B cell (primary cell): Measurements from ENCODE around the gene IL1R2. TPM values are rescaled to one million over a fixed set of nuclear protein-coding genes. Genes with fewer than 3 reads are reported as not detected.

ENCODE experiments used
- ATAC-seq: fragments of 200-7000 bp; cut with Tn5 transposase; one replicate; pipeline ENCODE4 v1.10.0; 2021; ENCODE audit warnings: low read depth, mild to moderate bottlenecking, moderate number of reproducible peaks, moderate library complexity
- CTCF ChIA-PET: fragments of 350-600 bp; sonication (Branson Sonifier 250); formaldehyde crosslinking; loops from one replicate; lab custom pipeline; 2021; ENCODE audit warnings: antibody characterized with exemption, inconsistent platforms; lab: Charles Lee
- POLR2A ChIA-PET: fragments of 350-600 bp; sonication (Branson Sonifier 250); formaldehyde crosslinking; loops from one replicate; lab custom pipeline; 2021; ENCODE audit warnings: antibody characterized with exemption; lab: Charles Lee
- DNase-seq: peaks from one replicate; pipeline ENCODE4 v3.0.0; 2013
- H2AFZ ChIP-seq: 2 replicates; pipeline ENCODE4 v1.6.1; 2012; ENCODE audit warnings: mild to moderate bottlenecking, low read depth, low read length; ENCODE audit not compliant: insufficient read depth, poor library complexity, severe bottlenecking
- H3K27ac ChIP-seq, 2 donors: 1 replicate in 1 of 2; 2 replicates in 1 of 2; pipeline ENCODE4 v1.5.1; 2012 to 2013; ENCODE audit warnings: low read length in 2 of 2, mild to moderate bottlenecking in 2 of 2, moderate library complexity in 1 of 2
- H3K27me3 ChIP-seq, 4 experiments: fragments of 200-600 bp in 1 of 4; sonication (generic) in 1 of 4; replicated peaks in 1 of 4; 1 replicate in 2 of 4; 2 replicates in 2 of 4; pipeline versions ENCODE4 v1.6.1 to v1.7.0; 2013 to 2016; ENCODE audit warnings: low read length in 3 of 4, mild to moderate bottlenecking in 2 of 4, mixed read lengths in 1 of 4, moderate library complexity in 1 of 4; ENCODE audit not compliant: insufficient read depth in 4 of 4, control insufficient read depth in 3 of 4; ENCODE audit errors: control extremely low read depth in 1 of 4
- H3K36me3 ChIP-seq, 2 experiments: replicated peaks in 1 of 2; 1 replicate in 1 of 2; 2 replicates in 1 of 2; pipeline versions ENCODE4 v1.6.1 to v1.7.1; 2013; ENCODE audit warnings: low read length in 1 of 2; ENCODE audit not compliant: insufficient read depth in 2 of 2, control insufficient read depth in 1 of 2; ENCODE audit errors: control extremely low read depth in 1 of 2, extremely low read depth in 1 of 2
- H3K4me1 ChIP-seq, 2 donors: fragments of 200-600 bp in 1 of 2; sonication (generic) in 1 of 2; 1 replicate in 1 of 2; 2 replicates in 1 of 2; pipeline versions ENCODE4 v1.5.1 to v1.6.1; 2013 to 2017; ENCODE audit warnings: low read length in 2 of 2; ENCODE audit not compliant: control insufficient read depth in 2 of 2, insufficient read depth in 2 of 2
- H3K4me2 ChIP-seq: replicated peaks from 2 replicates; pipeline ENCODE3; 2012; ENCODE audit warnings: mild to moderate bottlenecking, low read depth, low read length; ENCODE audit not compliant: poor library complexity, severe bottlenecking
- H3K4me3 ChIP-seq, 5 experiments: fragments of 200-600 bp in 1 of 5; sonication (generic) in 1 of 5; 1 replicate in 3 of 5; 2 replicates in 2 of 5; pipeline versions ENCODE4 v1.5.1 to v1.7.0; 2011 to 2016; ENCODE audit warnings: low read length in 4 of 5, mild to moderate bottlenecking in 4 of 5, low read depth in 2 of 5, control low read depth in 1 of 5, moderate library complexity in 1 of 5; ENCODE audit not compliant: insufficient read depth in 1 of 5; ENCODE audit errors: control extremely low read depth in 1 of 5, extremely low read depth in 1 of 5
- H3K79me2 ChIP-seq: fragments of 200-600 bp; sonication (generic); one replicate; pipeline ENCODE4 v1.6.0; 2016; ENCODE audit warnings: low read length; ENCODE audit not compliant: control insufficient read depth, insufficient read depth
- H3K9ac ChIP-seq: fragments of 200-600 bp; sonication (generic); 2 replicates; pipeline ENCODE4 v1.6.1; 2017; ENCODE audit warnings: mild to moderate bottlenecking, low read length, moderate library complexity
- H3K9me3 ChIP-seq, 3 donors: one replicate each; pipeline versions ENCODE4 v1.6.1 to v1.7.1; 2013; ENCODE audit warnings: low read length in 2 of 3; ENCODE audit not compliant: control insufficient read depth in 2 of 3, insufficient read depth in 1 of 3; ENCODE audit errors: control extremely low read depth in 1 of 3
- H4K20me1 ChIP-seq: 2 replicates; pipeline ENCODE4 v1.6.0; 2012; ENCODE audit warnings: mild to moderate bottlenecking, low read length; ENCODE audit not compliant: insufficient read depth, control insufficient read depth, poor library complexity, severe bottlenecking
- H3K27ac Mint-ChIP-seq: one replicate; pipeline ENCODE4 v1.8.0; 2021; ENCODE audit warnings: mixed read lengths
- H3K27me3 Mint-ChIP-seq: one replicate; pipeline ENCODE4 v1.8.0; 2021; ENCODE audit warnings: mixed read lengths
- H3K4me1 Mint-ChIP-seq: one replicate; pipeline ENCODE4 v1.8.0; 2021; ENCODE audit warnings: mixed read lengths
- H3K4me3 Mint-ChIP-seq: one replicate; pipeline ENCODE4 v1.8.0; 2021; ENCODE audit warnings: mixed read lengths
- H3K9me3 Mint-ChIP-seq: one replicate; pipeline ENCODE4 v1.8.0; 2022; ENCODE audit warnings: mixed read lengths; ENCODE audit not compliant: insufficient read depth
- EZH2 ChIP-seq: IDR thresholded peaks from 2 replicates; pipeline ENCODE4 v1.6.1; 2012; ENCODE audit warnings: borderline replicate concordance, low read depth, mild to moderate bottlenecking, moderate library complexity, low read length; ENCODE audit not compliant: insufficient read depth, poor library complexity, severe bottlenecking
- WGBS: methylation state at CpG from one replicate; pipeline ENCODE4 v1.1.5; 2013; ENCODE audit warnings: missing lambda C conversion rate; ENCODE audit not compliant: insufficient coverage; 5-methylcytosine and 5-hydroxymethylcytosine counted together
- intact Hi-C: fragments of 100-400 bp; cut with micrococcal nuclease; formaldehyde crosslinking; loops from one replicate; pipeline ENCODE4 v1.10.0; 2022
- polyA plus RNA-seq: library from polyadenylated mRNA; depleted of rRNA; stranded (reverse); fragments of >200 nt; gene quantifications from 2 replicates; pipeline ENCODE4 v1.2.3, GENCODE V29; 2012
- total RNA-seq, 2 donors: library from RNA; stranded (reverse); fragments of 120-200 nt in 1 of 2; gene quantifications; 1 replicate in 1 of 2; 2 replicates in 1 of 2; pipeline versions ENCODE4 v1.2.3 to v1.2.4, GENCODE V29; 2013 to 2022
- TF ChIP-seq, protein P1 (sequence below): fragments of 200-600 bp; IDR thresholded peaks from one replicate; pipeline ENCODE4 v1.8.0; 2022; ENCODE audit warnings: antibody characterized with exemption, mild to moderate bottlenecking

The IL1R2 gene
- total and polyA plus RNA-seq, 2 donors (not counting 1 experiment from before 2014, with no cell fraction given), result not detected

DNA sequence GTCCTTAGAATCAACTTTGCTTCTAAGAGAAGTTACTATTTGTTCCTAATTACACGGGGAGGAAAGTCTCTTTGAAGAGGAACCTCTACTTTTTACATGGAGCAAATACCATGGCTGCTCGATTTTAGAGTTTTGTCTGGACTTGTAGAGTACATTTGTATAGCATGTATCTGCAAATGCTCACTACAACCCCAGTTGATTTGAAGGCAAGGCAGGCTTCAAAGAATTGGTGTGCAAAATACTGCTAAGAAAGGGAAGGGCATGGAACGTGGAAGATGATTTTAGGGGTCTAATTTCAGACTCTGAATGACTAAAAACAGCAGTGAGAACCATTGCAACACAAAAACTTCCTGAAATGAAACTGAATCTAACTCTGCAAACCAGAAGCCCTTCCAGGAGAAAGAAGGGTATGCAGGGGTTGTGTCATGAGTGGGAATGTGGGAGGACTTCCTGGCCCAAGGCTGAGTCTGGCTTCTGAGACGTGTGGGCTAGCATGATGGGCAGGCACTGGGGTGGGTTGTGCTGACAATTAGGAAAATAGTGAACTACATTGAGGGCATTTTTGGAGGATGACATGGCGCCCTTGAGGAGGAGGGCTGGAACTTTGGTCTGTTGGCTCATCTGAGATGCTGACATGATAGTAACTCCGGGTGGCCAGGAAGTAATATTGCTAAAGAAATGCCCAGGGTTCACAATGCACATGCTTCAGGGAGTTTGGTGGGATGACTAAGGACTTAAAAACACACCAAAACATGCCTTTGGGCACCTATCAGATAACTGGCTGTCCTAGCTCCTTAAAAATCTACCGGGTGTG lies 18.9 kb upstream of the IL1R2 start:
- Histone ChIP-seq H3K9ac (no peak overlapping the region), H3K27me3 (no peaks in the 10 kb centered on the region), H3K4me2 (no peak overlapping the region), H3K4me1 (no peaks in the 10 kb centered on the region), H3K27ac (no peak overlapping the region), H2AFZ (no peak overlapping the region), H3K4me3 (no peak overlapping the region), H3K79me2 (no peaks in the 10 kb centered on the region), H3K9me3 (peaks cover 0 to 7% (median 0%) of the 10 kb centered on the region in 3 donors), H4K20me1 (no peaks in the 10 kb centered on the region), H3K36me3 (no peaks in the 10 kb centered on the region)
- 90% methylated on average over 2 of the region's 7 CpGs for WGBS
- CTCF ChIA-PET, result interaction anchor here (1.1 kb wide), 1 partner anchor 38 kb away, joined by 3 read pairs; no protein-coding TSS in a partner anchor
- TF ChIP-seq, protein P1, sequence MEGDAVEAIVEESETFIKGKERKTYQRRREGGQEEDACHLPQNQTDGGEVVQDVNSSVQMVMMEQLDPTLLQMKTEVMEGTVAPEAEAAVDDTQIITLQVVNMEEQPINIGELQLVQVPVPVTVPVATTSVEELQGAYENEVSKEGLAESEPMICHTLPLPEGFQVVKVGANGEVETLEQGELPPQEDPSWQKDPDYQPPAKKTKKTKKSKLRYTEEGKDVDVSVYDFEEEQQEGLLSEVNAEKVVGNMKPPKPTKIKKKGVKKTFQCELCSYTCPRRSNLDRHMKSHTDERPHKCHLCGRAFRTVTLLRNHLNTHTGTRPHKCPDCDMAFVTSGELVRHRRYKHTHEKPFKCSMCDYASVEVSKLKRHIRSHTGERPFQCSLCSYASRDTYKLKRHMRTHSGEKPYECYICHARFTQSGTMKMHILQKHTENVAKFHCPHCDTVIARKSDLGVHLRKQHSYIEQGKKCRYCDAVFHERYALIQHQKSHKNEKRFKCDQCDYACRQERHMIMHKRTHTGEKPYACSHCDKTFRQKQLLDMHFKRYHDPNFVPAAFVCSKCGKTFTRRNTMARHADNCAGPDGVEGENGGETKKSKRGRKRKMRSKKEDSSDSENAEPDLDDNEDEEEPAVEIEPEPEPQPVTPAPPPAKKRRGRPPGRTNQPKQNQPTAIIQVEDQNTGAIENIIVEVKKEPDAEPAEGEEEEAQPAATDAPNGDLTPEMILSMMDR, result no peak
- no peak for TF ChIP-seq EZH2
- intact Hi-C loops, result no loop called here
- Mint-ChIP-seq H3K27me3 (peaks cover 14% of the 10 kb centered on the region), H3K4me3 (no peak overlapping the region), H3K4me1 (no peaks in the 10 kb centered on the region), H3K9me3 (peaks cover 8% of the 10 kb centered on the region), H3K27ac (no peak overlapping the region)
- POLR2A ChIA-PET, result no interaction called here
- ATAC-seq (no peak), DNase-seq (no peak)

DNA sequence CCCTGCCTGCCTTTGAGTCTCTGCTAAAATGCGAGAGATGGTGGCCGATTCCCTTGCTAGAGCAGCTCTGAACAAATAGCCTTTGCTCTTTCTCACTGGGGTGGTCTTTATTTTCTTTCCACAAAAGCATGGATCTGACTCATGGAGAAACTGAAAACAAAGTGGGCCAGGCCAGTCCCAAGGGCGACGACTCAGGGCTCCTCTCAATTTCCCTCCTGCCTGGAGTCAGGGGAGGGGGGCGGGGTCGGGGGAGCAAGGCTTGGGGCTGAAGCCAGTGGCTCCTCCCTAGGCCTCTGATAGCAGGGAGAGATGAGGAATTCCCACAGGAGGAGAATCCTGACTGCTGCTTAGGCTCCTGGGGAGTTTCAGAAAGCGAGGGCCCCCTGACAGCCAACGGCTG lies 17.1 kb upstream of the IL1R2 start:
- Histone ChIP-seq H3K79me2 (no peaks in the 10 kb centered on the region), H3K9ac (no peak overlapping the region), H3K4me1 (no peaks in the 10 kb centered on the region), H4K20me1 (no peaks in the 10 kb centered on the region), H3K27ac (no peak overlapping the region), H3K27me3 (no peaks in the 10 kb centered on the region), H3K4me3 (no peak overlapping the region), H3K9me3 (peaks cover 0 to under 1% (median 0%) of the 10 kb centered on the region in 3 donors), H2AFZ (no peak overlapping the region), H3K36me3 (no peaks in the 10 kb centered on the region), H3K4me2 (no peak overlapping the region)
- Mint-ChIP-seq H3K27ac (no peak overlapping the region), H3K9me3 (peaks cover 8% of the 10 kb centered on the region), H3K4me3 (no peak overlapping the region), H3K27me3 (peaks cover 14% of the 10 kb centered on the region), H3K4me1 (no peaks in the 10 kb centered on the region)
- ChIA-PET CTCF (no interaction called here), POLR2A (no interaction called here)
- ATAC-seq (no peak), DNase-seq (no peak)
- no peak for TF ChIP-seq EZH2
- TF ChIP-seq, protein P1, result no peak
- 92% methylated on average over 6 of the region's 8 CpGs for WGBS
- intact Hi-C loops, result no loop called here
